H1 (cell line): Measurements from ENCODE around the gene AGPAT4.

Experiments
- CTCF ChIP-seq, 3 experiments: IDR thresholded peaks; 1 replicate in 2 of 3; 2 replicates in 1 of 3; pipeline versions ENCODE4 v1.5.1 to v1.6.1; 2011; ENCODE audit warnings: low read length in 3 of 3, mild to moderate bottlenecking in 3 of 3, inconsistent platforms in 2 of 3, low read depth in 1 of 3, moderate library complexity in 1 of 3; ENCODE audit not compliant: insufficient read depth in 1 of 3; ENCODE audit errors: control extremely low read depth in 1 of 3
- EZH2 ChIP-seq: fragments of 200-600 bp; sonication (generic); IDR thresholded peaks from 2 replicates; pipeline ENCODE4 v1.7.1; 2012; ENCODE audit warnings: low read depth, mild to moderate bottlenecking, moderate library complexity, low read length, inconsistent platforms; ENCODE audit not compliant: severe bottlenecking
- GTF2F1 ChIP-seq: IDR thresholded peaks from 2 replicates; pipeline ENCODE4 v1.6.1; 2012; ENCODE audit warnings: low read depth, low read length, improper control_type of control experiment, borderline replicate concordance
- HDAC2 ChIP-seq, 2 experiments: fragments of 300-600 bp in 1 of 2; sonication (generic) in 1 of 2; IDR thresholded peaks; 2 replicates each; pipeline ENCODE4 v1.6.1; 2011 to 2012; ENCODE audit warnings: low read depth in 2 of 2, low read length in 2 of 2, mild to moderate bottlenecking in 2 of 2, moderate library complexity in 2 of 2, borderline replicate concordance in 1 of 2, inconsistent platforms in 1 of 2
- RAD21 ChIP-seq, 2 experiments: IDR thresholded peaks in 1 of 2; conservative IDR thresholded peaks in 1 of 2; 2 replicates each; pipeline ENCODE4 v1.6.1; 2011; ENCODE audit warnings: low read depth in 2 of 2, low read length in 2 of 2, improper control_type of control experiment in 1 of 2, inconsistent platforms in 1 of 2, mild to moderate bottlenecking in 1 of 2, moderate library complexity in 1 of 2
- SAP30 ChIP-seq: fragments of 300-600 bp; sonication (generic); IDR thresholded peaks from 2 replicates; pipeline ENCODE4 v1.7.1; 2012; ENCODE audit warnings: low read length, moderate library complexity, mild to moderate bottlenecking, inconsistent platforms; ENCODE audit not compliant: insufficient read depth, insufficient replicate concordance
- SIN3A ChIP-seq, 2 experiments: IDR thresholded peaks in 1 of 2; conservative IDR thresholded peaks in 1 of 2; 2 replicates each; pipeline ENCODE4 v1.6.1; 2011 to 2012; ENCODE audit warnings: low read length in 2 of 2, improper control_type of control experiment in 1 of 2, low read depth in 1 of 2, mild to moderate bottlenecking in 1 of 2
- TF ChIP-seq, protein P1 (sequence below): IDR thresholded peaks from 2 replicates; pipeline ENCODE4 v1.6.1; 2011; ENCODE audit warnings: low read depth, mild to moderate bottlenecking, low read length; ENCODE audit not compliant: insufficient read depth

GRCh38 chr6:161198176-161198575 lies 75.7 kb downstream of the AGPAT4 start:
- TF ChIP-seq, protein P1, sequence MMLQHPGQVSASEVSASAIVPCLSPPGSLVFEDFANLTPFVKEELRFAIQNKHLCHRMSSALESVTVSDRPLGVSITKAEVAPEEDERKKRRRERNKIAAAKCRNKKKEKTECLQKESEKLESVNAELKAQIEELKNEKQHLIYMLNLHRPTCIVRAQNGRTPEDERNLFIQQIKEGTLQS: no peak
- TF ChIP-seq GTF2F1 (no peak), CTCF (IDR thresholded peaks at IDR 0.05; ENCODE audit: control extremely low read depth in 1 of 3, insufficient read depth in 1 of 3, low read depth in 1 of 3, low read length in 3 of 3) (no peak), HDAC2 (IDR thresholded peaks at IDR 0.05; ENCODE audit: borderline replicate concordance in 1 of 2, low read depth in 2 of 2, low read length in 2 of 2) (no peak), SIN3A (conservative IDR thresholded peaks at IDR 0.05 in 1 of 2, IDR thresholded peaks at IDR 0.05 in 1 of 2; ENCODE audit: low read depth in 1 of 2, low read length in 2 of 2) (no peak), EZH2 (no peak), SAP30 (no peak), RAD21 (IDR thresholded peaks at IDR 0.05 in 1 of 2, conservative IDR thresholded peaks at IDR 0.05 in 1 of 2; ENCODE audit: low read depth in 2 of 2, low read length in 2 of 2) (no peak)
